Measurements from ENCODE around the gene KCNA5.

KCNA5 gene

DNA sequence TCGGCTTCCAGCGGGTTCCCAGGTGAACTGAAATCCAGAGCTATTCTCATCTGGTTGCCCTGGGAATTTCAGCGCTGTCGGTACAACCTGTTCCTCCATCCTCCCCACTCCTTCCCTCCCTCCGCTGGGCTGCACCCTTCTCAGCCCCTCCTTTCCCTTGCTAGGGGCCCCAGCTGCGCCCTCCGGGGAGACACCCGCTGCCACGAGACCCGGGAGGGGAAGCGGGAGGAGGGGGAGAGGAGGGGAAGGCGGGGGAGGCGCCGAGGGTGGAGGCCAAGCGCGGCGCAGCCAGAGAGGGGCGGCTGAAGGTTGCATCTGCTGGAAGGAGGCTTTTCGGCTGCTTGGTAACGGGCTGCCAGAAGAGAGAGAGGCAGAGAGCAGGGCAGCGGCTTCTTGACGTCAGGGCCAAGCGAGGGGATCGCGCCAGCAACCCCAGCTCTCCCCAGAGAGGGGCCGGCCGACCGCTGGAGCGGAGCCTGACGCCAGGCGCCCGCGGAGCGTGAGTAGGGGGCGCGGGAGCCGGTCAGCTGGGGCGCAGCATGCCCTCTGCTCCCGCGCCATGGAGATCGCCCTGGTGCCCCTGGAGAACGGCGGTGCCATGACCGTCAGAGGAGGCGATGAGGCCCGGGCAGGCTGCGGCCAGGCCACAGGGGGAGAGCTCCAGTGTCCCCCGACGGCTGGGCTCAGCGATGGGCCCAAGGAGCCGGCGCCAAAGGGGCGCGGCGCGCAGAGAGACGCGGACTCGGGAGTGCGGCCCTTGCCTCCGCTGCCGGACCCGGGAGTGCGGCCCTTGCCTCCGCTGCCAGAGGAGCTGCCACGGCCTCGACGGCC lies at the start of gene KCNA5:
Gene KCNA5 (plus strand): TSS at position 291 of the 831 bp plus-strand sequence. CDS start 269 bp downstream, at position 560.
- H3K27me3 ChIP-seq (ENCODE audit: control insufficient read depth, insufficient read depth, low read length) = peaks cover 25% of the 10 kb centered on the region
- no peaks in the 10 kb centered on the region for H3K9me3 ChIP-seq (ENCODE audit: control insufficient read depth, low read length)
- no peak within 1 kb of the TSS for H3K9ac ChIP-seq (ENCODE audit: low read length)
- H3K4me1 ChIP-seq (ENCODE audit: control insufficient read depth, insufficient read depth, low read length) = no peaks in the 10 kb centered on the region
- H3K4me3 ChIP-seq (ENCODE audit: low read length) = no peak within 1 kb of the TSS
- H3K36me3 ChIP-seq (ENCODE audit: control insufficient read depth, insufficient read depth, low read length) = no peaks in the 10 kb centered on the region

DNA sequence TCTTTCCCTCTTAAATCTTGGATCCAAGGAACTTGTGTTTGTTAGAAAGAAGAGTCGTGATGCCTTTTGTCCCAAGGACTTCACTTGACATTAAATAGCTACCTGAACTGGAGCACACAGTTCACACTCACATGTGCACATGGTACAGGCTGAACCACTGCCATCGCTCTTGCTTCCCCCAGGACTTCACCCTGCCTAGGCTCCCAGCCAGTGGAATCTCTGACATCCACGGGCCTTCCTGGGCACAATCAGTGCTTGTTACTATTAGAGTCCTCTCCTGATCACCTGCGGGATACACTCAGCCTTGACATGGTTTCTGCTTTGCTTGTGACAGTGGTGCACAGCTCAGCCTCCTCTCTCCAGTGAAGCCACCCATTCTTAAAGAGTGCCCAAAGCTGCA lies 49.1 kb upstream of the KCNA5 start:
- Histone ChIP-seq H3K4me1 (ENCODE audit: control insufficient read depth, insufficient read depth, low read length) (no peaks in the 10 kb centered on the region), H3K27me3 (ENCODE audit: control insufficient read depth, insufficient read depth, low read length) (peaks cover 4% of the 10 kb centered on the region), H3K9me3 (ENCODE audit: control insufficient read depth, low read length) (no peaks in the 10 kb centered on the region), H3K4me3 (ENCODE audit: low read length) (no peak overlapping the region), H3K9ac (ENCODE audit: low read length) (no peak overlapping the region), H3K36me3 (ENCODE audit: control insufficient read depth, insufficient read depth, low read length) (no peaks in the 10 kb centered on the region)

DNA sequence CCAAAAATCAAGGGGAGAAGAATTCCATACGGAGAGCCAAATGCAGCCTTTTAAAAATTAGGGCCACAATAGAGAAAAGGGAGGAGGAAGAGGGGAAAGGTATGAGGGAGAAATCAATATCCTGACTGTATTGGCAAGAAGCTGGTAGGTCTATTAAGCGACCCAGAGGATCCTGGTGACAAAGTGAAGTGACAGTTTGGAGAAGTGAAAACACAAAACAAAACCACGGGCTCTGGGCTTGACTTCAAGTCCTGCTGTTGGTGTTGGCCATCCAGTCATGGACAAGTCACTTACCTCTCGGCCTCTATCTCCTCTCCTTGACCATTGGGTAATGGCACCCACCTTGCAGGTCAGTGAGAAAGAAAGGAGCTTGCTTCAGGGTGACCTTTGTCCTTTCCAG lies 47.0 kb upstream of the KCNA5 start:
- Histone ChIP-seq H3K36me3 (ENCODE audit: control insufficient read depth, insufficient read depth, low read length) (no peaks in the 10 kb centered on the region), H3K4me3 (ENCODE audit: low read length) (no peak overlapping the region), H3K9ac (ENCODE audit: low read length) (no peak overlapping the region), H3K27me3 (ENCODE audit: control insufficient read depth, insufficient read depth, low read length) (peaks cover 9% of the 10 kb centered on the region), H3K9me3 (ENCODE audit: control insufficient read depth, low read length) (no peaks in the 10 kb centered on the region), H3K4me1 (ENCODE audit: control insufficient read depth, insufficient read depth, low read length) (no peaks in the 10 kb centered on the region)

DNA sequence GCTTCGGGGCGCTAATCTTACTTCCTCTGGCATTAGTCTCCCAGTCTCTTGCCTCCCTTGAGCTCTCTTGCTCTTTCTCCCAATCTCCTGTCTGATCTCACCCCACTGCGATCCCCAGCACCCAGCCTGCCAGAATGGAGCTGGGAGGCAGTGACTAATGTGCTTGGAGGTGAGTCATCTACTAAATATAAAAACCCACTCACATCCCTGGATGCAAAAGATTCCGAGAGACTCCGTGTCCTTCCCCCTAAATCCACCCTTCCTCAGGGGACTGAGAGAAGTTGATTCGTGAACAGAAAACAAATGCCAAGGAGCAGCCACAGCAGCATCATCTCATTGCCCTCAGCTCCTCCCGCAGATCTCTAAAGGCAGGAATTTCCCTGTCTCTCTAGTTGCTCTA lies 45.7 kb upstream of the KCNA5 start:
- Histone ChIP-seq H3K4me3 (ENCODE audit: low read length) (no peak overlapping the region), H3K9ac (ENCODE audit: low read length) (no peak overlapping the region), H3K9me3 (ENCODE audit: control insufficient read depth, low read length) (no peaks in the 10 kb centered on the region), H3K27me3 (ENCODE audit: control insufficient read depth, insufficient read depth, low read length) (peaks cover 9% of the 10 kb centered on the region), H3K36me3 (ENCODE audit: control insufficient read depth, insufficient read depth, low read length) (no peaks in the 10 kb centered on the region), H3K4me1 (ENCODE audit: control insufficient read depth, insufficient read depth, low read length) (no peaks in the 10 kb centered on the region)

DNA sequence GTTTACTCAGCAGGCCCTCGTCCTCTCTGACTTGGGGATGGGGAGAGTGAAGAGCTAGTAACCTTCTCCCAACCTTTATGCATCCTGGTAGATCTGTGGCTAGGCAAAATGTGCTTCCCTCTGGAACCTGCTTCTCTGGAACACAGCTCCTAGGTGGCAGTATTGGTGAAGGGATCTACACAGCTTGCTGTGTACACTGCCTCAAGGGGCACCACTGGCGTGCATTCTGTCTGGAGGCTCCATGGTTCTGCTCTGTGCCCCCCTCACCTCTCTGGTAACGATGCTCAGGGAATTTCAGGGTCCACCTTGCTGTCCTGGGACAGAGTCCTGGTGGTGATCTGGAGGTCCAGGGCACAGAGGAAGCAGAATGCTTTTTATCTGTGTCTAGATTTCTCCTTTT lies 43.5 kb upstream of the KCNA5 start:
- H3K9me3 ChIP-seq (ENCODE audit: control insufficient read depth, low read length) = no peaks in the 10 kb centered on the region
- H3K4me1 ChIP-seq (ENCODE audit: control insufficient read depth, insufficient read depth, low read length) = no peaks in the 10 kb centered on the region
- no peaks in the 10 kb centered on the region for H3K36me3 ChIP-seq (ENCODE audit: control insufficient read depth, insufficient read depth, low read length)
- peaks cover 9% of the 10 kb centered on the region for H3K27me3 ChIP-seq (ENCODE audit: control insufficient read depth, insufficient read depth, low read length)
- H3K4me3 ChIP-seq (ENCODE audit: low read length) = no peak overlapping the region
- no peak overlapping the region for H3K9ac ChIP-seq (ENCODE audit: low read length)

DNA sequence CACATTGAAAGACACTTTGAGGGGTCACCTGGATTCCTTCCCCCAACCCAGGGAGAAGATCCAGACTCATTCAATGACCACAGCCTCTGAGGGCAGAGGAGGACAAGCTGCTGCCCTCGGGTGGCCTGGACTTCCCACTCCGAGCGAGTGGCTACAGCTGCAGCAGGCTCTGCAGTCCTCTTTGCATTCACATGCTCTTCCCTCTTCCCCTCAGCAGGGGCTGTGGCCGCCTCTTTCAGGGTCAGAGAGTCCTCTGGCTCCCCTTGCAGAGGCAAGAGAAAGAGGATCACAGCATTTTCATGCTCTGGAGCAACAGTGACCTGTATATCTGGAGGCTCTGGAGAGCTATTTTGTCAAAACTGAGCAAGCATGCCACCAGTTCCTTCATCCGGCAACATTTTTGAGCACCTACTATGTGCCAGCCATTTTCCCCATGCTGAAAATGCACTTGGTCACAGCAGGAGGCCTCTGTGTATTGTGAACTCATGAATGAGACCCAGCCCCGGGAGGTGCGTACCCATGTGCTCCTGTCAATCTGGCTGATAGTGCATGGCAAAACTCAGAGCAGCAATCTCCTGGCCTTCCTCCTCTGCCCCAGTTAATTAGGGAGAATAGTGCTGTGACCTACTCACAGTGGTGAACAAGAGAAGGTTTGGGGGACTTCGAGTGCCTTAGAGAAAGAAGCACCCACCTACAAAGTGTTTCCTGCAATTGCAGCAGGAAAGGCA lies 42.9 kb upstream of the KCNA5 start:
- no peak overlapping the region for H3K4me3 ChIP-seq (ENCODE audit: low read length)
- no peaks in the 10 kb centered on the region for H3K9me3 ChIP-seq (ENCODE audit: control insufficient read depth, low read length)
- peaks cover 9% of the 10 kb centered on the region for H3K27me3 ChIP-seq (ENCODE audit: control insufficient read depth, insufficient read depth, low read length)
- no peaks in the 10 kb centered on the region for H3K4me1 ChIP-seq (ENCODE audit: control insufficient read depth, insufficient read depth, low read length)
- H3K36me3 ChIP-seq (ENCODE audit: control insufficient read depth, insufficient read depth, low read length) = no peaks in the 10 kb centered on the region
- H3K9ac ChIP-seq (ENCODE audit: low read length) = no peak overlapping the region

DNA sequence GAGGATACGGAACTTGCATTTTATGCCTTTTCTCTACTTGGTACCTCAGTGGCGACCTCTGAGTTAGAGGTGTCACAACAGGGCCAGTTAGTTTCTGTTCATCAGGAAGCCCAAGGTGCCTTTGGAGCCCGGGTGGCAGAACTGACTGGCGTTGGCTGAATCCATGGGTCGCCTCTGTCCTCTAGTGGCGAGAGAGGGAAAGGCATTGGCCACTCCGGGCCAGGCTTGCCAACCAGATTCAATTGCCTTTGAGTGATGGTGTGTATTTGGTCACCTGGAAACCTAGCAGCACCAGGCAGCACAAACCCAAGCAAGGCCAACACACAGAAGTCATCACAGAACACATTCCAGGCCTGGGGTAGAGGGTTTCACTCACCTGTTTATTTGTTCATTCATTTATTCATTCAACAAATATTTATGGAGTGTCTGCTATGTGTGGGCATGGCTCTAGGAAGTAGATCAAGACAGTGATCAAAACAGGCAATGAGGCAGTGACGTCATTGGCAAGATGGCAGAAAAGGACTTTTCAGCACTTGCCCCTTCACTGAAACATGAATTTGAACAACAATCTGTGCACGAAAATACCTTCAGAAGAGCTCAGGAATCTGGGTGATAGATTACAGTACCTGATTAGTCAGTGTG lies 40.5 kb upstream of the KCNA5 start:
- Histone ChIP-seq H3K9ac (ENCODE audit: low read length) (no peak overlapping the region), H3K4me3 (ENCODE audit: low read length) (no peak overlapping the region), H3K9me3 (ENCODE audit: control insufficient read depth, low read length) (no peaks in the 10 kb centered on the region), H3K4me1 (ENCODE audit: control insufficient read depth, insufficient read depth, low read length) (no peaks in the 10 kb centered on the region), H3K27me3 (ENCODE audit: control insufficient read depth, insufficient read depth, low read length) (peaks cover 5% of the 10 kb centered on the region), H3K36me3 (ENCODE audit: control insufficient read depth, insufficient read depth, low read length) (no peaks in the 10 kb centered on the region)

DNA sequence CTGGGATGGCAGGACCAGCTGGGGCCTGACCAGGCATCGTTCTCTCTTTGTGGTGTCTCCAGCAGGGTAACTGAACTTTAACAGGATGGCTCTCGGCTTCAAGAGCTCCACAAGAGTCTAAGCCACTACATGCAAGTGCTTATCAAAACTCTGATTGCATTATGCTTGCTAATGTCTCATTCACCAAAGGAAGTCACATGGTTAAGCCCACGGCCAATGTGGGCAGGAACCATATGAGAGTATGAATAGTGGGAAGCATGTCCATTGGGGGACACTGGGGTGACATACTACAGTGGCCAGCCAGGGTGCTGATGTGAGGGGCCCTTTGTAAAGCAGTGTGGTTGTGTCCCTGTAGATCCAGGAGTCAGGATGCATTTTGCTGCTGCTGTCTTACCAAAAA lies 35.0 kb upstream of the KCNA5 start:
- H3K9ac ChIP-seq (ENCODE audit: low read length) = no peak overlapping the region

DNA sequence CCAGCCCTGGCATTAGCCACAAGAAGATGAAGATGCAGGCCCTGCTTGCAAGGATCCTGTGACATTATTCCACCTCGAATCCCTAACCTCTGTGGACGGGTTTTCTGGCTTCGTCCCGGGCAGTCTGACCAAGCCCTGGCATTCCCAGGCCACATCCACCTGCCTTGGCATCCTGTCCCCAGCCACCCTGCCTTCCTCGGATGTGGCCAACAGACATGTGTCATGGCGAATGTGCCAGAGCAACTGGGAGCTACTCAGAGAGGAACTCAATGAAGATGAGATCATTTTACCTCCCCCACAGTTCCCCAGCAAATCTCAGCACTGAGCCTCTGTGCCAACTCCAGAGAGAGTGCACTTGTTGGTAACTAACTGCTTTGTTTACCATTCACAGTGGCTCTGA lies 33.5 kb upstream of the KCNA5 start:
- no peak overlapping the region for H3K9ac ChIP-seq (ENCODE audit: low read length)
- H3K4me3 ChIP-seq (ENCODE audit: low read length) = no peak overlapping the region
- H3K36me3 ChIP-seq (ENCODE audit: control insufficient read depth, insufficient read depth, low read length) = no peaks in the 10 kb centered on the region
- no peaks in the 10 kb centered on the region for H3K4me1 ChIP-seq (ENCODE audit: control insufficient read depth, insufficient read depth, low read length)
- H3K9me3 ChIP-seq (ENCODE audit: control insufficient read depth, low read length) = no peaks in the 10 kb centered on the region
- no peaks in the 10 kb centered on the region for H3K27me3 ChIP-seq (ENCODE audit: control insufficient read depth, insufficient read depth, low read length)

More for the DNA sequence above, 35.0 kb upstream of the KCNA5 start:
- Histone ChIP-seq H3K4me1 (ENCODE audit: control insufficient read depth, insufficient read depth, low read length) (no peaks in the 10 kb centered on the region), H3K27me3 (ENCODE audit: control insufficient read depth, insufficient read depth, low read length) (no peaks in the 10 kb centered on the region), H3K4me3 (ENCODE audit: low read length) (no peak overlapping the region), H3K36me3 (ENCODE audit: control insufficient read depth, insufficient read depth, low read length) (no peaks in the 10 kb centered on the region), H3K9me3 (ENCODE audit: control insufficient read depth, low read length) (no peaks in the 10 kb centered on the region)

DNA sequence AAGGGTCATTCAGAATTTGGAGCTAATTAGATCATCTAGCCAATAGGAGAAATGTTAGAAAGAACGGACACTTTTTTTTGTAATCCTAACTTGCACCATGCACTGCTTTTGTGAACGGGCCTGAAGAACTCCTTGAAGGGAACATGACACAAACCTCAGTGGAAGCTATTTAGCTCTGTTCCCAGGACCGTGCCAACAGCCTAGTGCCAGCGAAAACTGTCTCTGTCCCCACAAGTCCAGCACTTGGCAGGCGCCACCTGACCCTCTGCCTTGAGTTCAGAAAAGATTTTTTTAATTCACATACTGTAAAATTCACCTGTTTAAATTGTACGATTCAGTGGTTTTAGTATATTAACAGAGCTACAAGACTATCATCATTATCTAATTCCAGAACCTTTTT lies 31.3 kb upstream of the KCNA5 start:
- Histone ChIP-seq H3K36me3 (ENCODE audit: control insufficient read depth, insufficient read depth, low read length) (no peaks in the 10 kb centered on the region), H3K9me3 (ENCODE audit: control insufficient read depth, low read length) (no peaks in the 10 kb centered on the region), H3K4me3 (ENCODE audit: low read length) (no peak overlapping the region), H3K9ac (ENCODE audit: low read length) (no peak overlapping the region), H3K4me1 (ENCODE audit: control insufficient read depth, insufficient read depth, low read length) (no peaks in the 10 kb centered on the region), H3K27me3 (ENCODE audit: control insufficient read depth, insufficient read depth, low read length) (no peaks in the 10 kb centered on the region)

DNA sequence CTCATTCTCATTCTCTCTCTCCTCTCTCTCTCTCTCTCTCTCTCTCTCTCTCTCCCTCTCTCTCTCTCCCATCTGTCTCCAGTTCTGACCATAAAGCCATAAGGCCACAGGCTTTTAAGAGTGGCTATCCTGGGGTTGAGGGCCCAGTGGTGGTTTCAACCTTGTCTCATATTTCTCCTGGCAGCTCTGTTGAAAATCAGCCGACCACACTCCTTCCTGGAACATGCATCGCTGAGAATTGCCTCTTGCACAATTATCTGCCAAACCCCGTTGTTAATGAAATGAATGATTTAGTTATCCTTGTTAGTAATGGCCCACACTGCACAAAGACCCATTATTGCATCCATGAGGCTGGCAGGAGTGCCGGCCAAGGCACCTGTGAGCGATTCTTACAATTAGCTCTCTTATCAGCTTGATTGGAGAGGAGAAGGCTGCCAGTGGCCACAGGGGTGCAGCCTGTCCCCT lies 30.4 kb upstream of the KCNA5 start:
- no peaks in the 10 kb centered on the region for H3K9me3 ChIP-seq (ENCODE audit: control insufficient read depth, low read length)
- no peaks in the 10 kb centered on the region for H3K36me3 ChIP-seq (ENCODE audit: control insufficient read depth, insufficient read depth, low read length)
- no peaks in the 10 kb centered on the region for H3K4me1 ChIP-seq (ENCODE audit: control insufficient read depth, insufficient read depth, low read length)
- H3K9ac ChIP-seq (ENCODE audit: low read length) = no peak overlapping the region
- H3K4me3 ChIP-seq (ENCODE audit: low read length) = no peak overlapping the region
- H3K27me3 ChIP-seq (ENCODE audit: control insufficient read depth, insufficient read depth, low read length) = no peaks in the 10 kb centered on the region

DNA sequence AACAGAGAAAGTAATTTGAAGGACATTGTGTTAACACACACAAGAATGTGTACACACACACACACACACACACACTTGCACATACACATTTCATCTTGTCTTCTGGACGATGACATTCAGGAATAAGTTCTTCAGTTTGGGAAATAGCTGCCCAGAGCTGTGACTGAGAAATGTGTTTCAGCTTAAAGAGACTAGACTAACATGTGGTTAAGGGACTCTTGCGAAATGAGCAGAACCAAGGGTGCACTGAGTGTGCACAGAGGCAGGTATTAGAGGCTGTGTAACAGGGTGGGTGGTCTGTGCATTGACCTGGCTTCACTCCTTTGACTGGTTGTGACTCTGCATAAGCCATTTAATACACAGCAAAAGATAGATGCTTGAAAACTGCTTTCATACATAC lies 29.4 kb upstream of the KCNA5 start:
- Histone ChIP-seq H3K9me3 (ENCODE audit: control insufficient read depth, low read length) (no peaks in the 10 kb centered on the region), H3K4me1 (ENCODE audit: control insufficient read depth, insufficient read depth, low read length) (no peaks in the 10 kb centered on the region)

More for the DNA sequence above, 29.4 kb upstream of the KCNA5 start:
- Histone ChIP-seq H3K4me3 (ENCODE audit: low read length) (no peak overlapping the region), H3K27me3 (ENCODE audit: control insufficient read depth, insufficient read depth, low read length) (no peaks in the 10 kb centered on the region), H3K9ac (ENCODE audit: low read length) (no peak overlapping the region), H3K36me3 (ENCODE audit: control insufficient read depth, insufficient read depth, low read length) (no peaks in the 10 kb centered on the region)
